GM23248 (cell line): ENCODE measurements around the gene RPEL1.

Experiments used
- EZH2 ChIP-seq: fragments of 200-600 bp; sonication (generic); IDR thresholded peaks from 2 replicates; pipeline ENCODE4 v1.6.1; 2018; ENCODE audit warnings: antibody characterized with exemption, mild to moderate bottlenecking; ENCODE audit not compliant: insufficient read depth, poor library complexity, severe bottlenecking
- EZH2phosphoT487 ChIP-seq: fragments of 200-600 bp; sonication (generic); IDR thresholded peaks from 2 replicates; pipeline ENCODE4 v1.6.1; 2018; ENCODE audit warnings: antibody characterized with exemption, moderate library complexity, mild to moderate bottlenecking, low read depth; ENCODE audit not compliant: insufficient read depth

GRCh38 chr10:103256613-103257012, 10.9 kb downstream of the RPEL1 start:
- TF ChIP-seq EZH2 (no peak), EZH2phosphoT487 (no peak)
